ENCODE data around the gene RTP4. TPM values are rescaled to one million over a fixed set of nuclear protein-coding genes. Genes with fewer than 3 reads are reported as not detected.

The RTP4 gene
- total RNA-seq, 1 donor, result 4.0 TPM

- H3K27me3 ChIP-seq (ENCODE audit: insufficient read depth, low read length), result no peaks in the 10 kb centered on the region
- TF ChIP-seq CTCF (IDR thresholded peaks at IDR 0.05; ENCODE audit: extremely low read depth, low read depth, low read length), result no peak
- DNase-seq (ENCODE audit: insufficient read length, low spot score, missing footprints), result no peak
- H3K4me2 ChIP-seq (ENCODE audit: insufficient read depth, low read length), result no peak overlapping the region
- no peaks in the 10 kb centered on the region for H3K9me3 ChIP-seq (ENCODE audit: low read depth, low read length)
- no peaks in the 10 kb centered on the region for H3K79me2 ChIP-seq (ENCODE audit: insufficient read depth, low read length)
- H3K27ac ChIP-seq (ENCODE audit: low read depth, low read length), result no peak overlapping the region
- H4K20me1 ChIP-seq (ENCODE audit: insufficient read depth, low read length), result no peaks in the 10 kb centered on the region
- no peaks in the 10 kb centered on the region for H3K36me3 ChIP-seq (ENCODE audit: insufficient read depth, low read length)
- H3K4me3 ChIP-seq (ENCODE audit: insufficient read depth, low read length), result no peak overlapping the region
- H2AFZ ChIP-seq (ENCODE audit: low read length), result no peak overlapping the region
- H3K4me1 ChIP-seq (ENCODE audit: insufficient read depth, low read length), result no peaks in the 10 kb centered on the region
Measured at GRCh38 chr3:187358068-187358467, 10.1 kb upstream of the RTP4 start.

- no peak for DNase-seq (ENCODE audit: insufficient read length, low spot score, missing footprints)
- H3K9me3 ChIP-seq (ENCODE audit: low read depth, low read length), result no peaks in the 10 kb centered on the region
- H4K20me1 ChIP-seq (ENCODE audit: insufficient read depth, low read length), result no peaks in the 10 kb centered on the region
- TF ChIP-seq CTCF (IDR thresholded peaks at IDR 0.05; ENCODE audit: extremely low read depth, low read depth, low read length), result no peak
- H3K4me2 ChIP-seq (ENCODE audit: insufficient read depth, low read length), result no peak overlapping the region
- H3K36me3 ChIP-seq (ENCODE audit: insufficient read depth, low read length), result no peaks in the 10 kb centered on the region
- H3K27ac ChIP-seq (ENCODE audit: low read depth, low read length), result no peak overlapping the region
- no peaks in the 10 kb centered on the region for H3K27me3 ChIP-seq (ENCODE audit: insufficient read depth, low read length)
- no peaks in the 10 kb centered on the region for H3K79me2 ChIP-seq (ENCODE audit: insufficient read depth, low read length)
- H2AFZ ChIP-seq (ENCODE audit: low read length), result no peak overlapping the region
- H3K4me3 ChIP-seq (ENCODE audit: insufficient read depth, low read length), result no peak overlapping the region
- H3K4me1 ChIP-seq (ENCODE audit: insufficient read depth, low read length), result no peaks in the 10 kb centered on the region
Measured at GRCh38 chr3:187359798-187360486, 8.2 kb upstream of the RTP4 start.

- Histone ChIP-seq H3K4me1 (ENCODE audit: insufficient read depth, low read length) (no peaks in the 10 kb centered on the region), H3K4me2 (ENCODE audit: insufficient read depth, low read length) (no peak overlapping the region), H3K79me2 (ENCODE audit: insufficient read depth, low read length) (no peaks in the 10 kb centered on the region), H3K9me3 (ENCODE audit: low read depth, low read length) (no peaks in the 10 kb centered on the region), H4K20me1 (ENCODE audit: insufficient read depth, low read length) (no peaks in the 10 kb centered on the region), H3K4me3 (ENCODE audit: insufficient read depth, low read length) (no peak overlapping the region), H3K36me3 (ENCODE audit: insufficient read depth, low read length) (no peaks in the 10 kb centered on the region), H3K27me3 (ENCODE audit: insufficient read depth, low read length) (no peaks in the 10 kb centered on the region), H2AFZ (ENCODE audit: low read length) (no peak overlapping the region), H3K27ac (ENCODE audit: low read depth, low read length) (no peak overlapping the region)
- TF ChIP-seq CTCF (IDR thresholded peaks at IDR 0.05; ENCODE audit: extremely low read depth, low read depth, low read length), result no peak
- DNase-seq (ENCODE audit: insufficient read length, low spot score, missing footprints), result no peak
Measured at GRCh38 chr3:187360596-187360995, 7.6 kb upstream of the RTP4 start.

GRCh38 chr3:187361835-187362234 is 6.3 kb upstream of the RTP4 start:
- no peak for TF ChIP-seq CTCF (IDR thresholded peaks at IDR 0.05; ENCODE audit: extremely low read depth, low read depth, low read length)
- no peaks in the 10 kb centered on the region for H3K9me3 ChIP-seq (ENCODE audit: low read depth, low read length)
- no peaks in the 10 kb centered on the region for H4K20me1 ChIP-seq (ENCODE audit: insufficient read depth, low read length)
- DNase-seq (ENCODE audit: insufficient read length, low spot score, missing footprints), result no peak
- H3K27me3 ChIP-seq (ENCODE audit: insufficient read depth, low read length), result no peaks in the 10 kb centered on the region
- H3K79me2 ChIP-seq (ENCODE audit: insufficient read depth, low read length), result no peaks in the 10 kb centered on the region
- H3K27ac ChIP-seq (ENCODE audit: low read depth, low read length), result no peak overlapping the region
- no peak overlapping the region for H3K4me3 ChIP-seq (ENCODE audit: insufficient read depth, low read length)
- H2AFZ ChIP-seq (ENCODE audit: low read length), result no peak overlapping the region
- H3K4me1 ChIP-seq (ENCODE audit: insufficient read depth, low read length), result no peaks in the 10 kb centered on the region
- H3K36me3 ChIP-seq (ENCODE audit: insufficient read depth, low read length), result no peaks in the 10 kb centered on the region
- H3K4me2 ChIP-seq (ENCODE audit: insufficient read depth, low read length), result no peak overlapping the region
